HEK293 (cell line): ENCODE results near the gene RIC8B.

ENCODE experiments used
- CTCF ChIA-PET: fragments of 350-600 bp; formaldehyde crosslinking; extraction: SDS; loops from one replicate; lab custom pipeline; 2021; ENCODE audit warnings: antibody characterized with exemption; lab: Yijun Ruan, JAX
- POLR2A ChIA-PET: fragments of 300-600 bp; formaldehyde crosslinking; extraction: SDS; loops from one replicate; lab custom pipeline; 2020; ENCODE audit warnings: antibody characterized with exemption, inconsistent platforms; lab: Yijun Ruan, JAX
- H3K27ac ChIP-seq: fragments of 200-500 bp; sonication (Bioruptor generic); 2 replicates; pipeline ENCODE4 v1.5.1; 2014; ENCODE audit warnings: low read depth, low read length, control low read depth, inconsistent platforms; ENCODE audit errors: extremely low read depth
- H3K36me3 ChIP-seq, 2 experiments: fragments of 200-500 bp in 1 of 2; sonication (Bioruptor generic) in 1 of 2; 1 replicate in 1 of 2; 2 replicates in 1 of 2; pipeline ENCODE4 v1.5.1; 2014 to 2017; ENCODE audit warnings: inconsistent platforms in 2 of 2, low read length in 2 of 2; ENCODE audit not compliant: control insufficient read depth in 2 of 2, insufficient read depth in 1 of 2
- H3K4me1 ChIP-seq: fragments of 200-500 bp; sonication (Bioruptor generic); 2 replicates; pipeline ENCODE4 v1.5.1; 2014; ENCODE audit warnings: mild to moderate bottlenecking, low read length, inconsistent platforms; ENCODE audit not compliant: control insufficient read depth, insufficient read depth
- H3K4me3 ChIP-seq: 2 replicates; pipeline ENCODE4 v1.5.1; 2011; ENCODE audit warnings: low read depth, mild to moderate bottlenecking, control low read depth, low read length, moderate library complexity
- H3K9me3 ChIP-seq: fragments of 200-500 bp; sonication (Bioruptor generic); 2 replicates; pipeline ENCODE4 v1.5.1; 2014; ENCODE audit warnings: low read depth, low read length, inconsistent platforms; ENCODE audit not compliant: control insufficient read depth, insufficient read depth
- GLIS1 ChIP-seq: fragments of 450-650 bp; formaldehyde crosslinking; IDR thresholded peaks from 2 replicates; pipeline ENCODE4 v1.5.1; 2016; ENCODE audit warnings: missing biosample characterization, missing genetic modification characterization
- ZBTB8A ChIP-seq: fragments of 450-650 bp; formaldehyde crosslinking; IDR thresholded peaks from 2 replicates; pipeline ENCODE4 v1.5.1; 2016; ENCODE audit warnings: missing biosample characterization, missing genetic modification characterization
- ZNF202 ChIP-seq: fragments of 450-650 bp; formaldehyde crosslinking; IDR thresholded peaks from 2 replicates; pipeline ENCODE4 v1.5.1; 2016; ENCODE audit warnings: missing biosample characterization, missing genetic modification characterization, borderline replicate concordance
- ZNF223 ChIP-seq: fragments of 450-650 bp; formaldehyde crosslinking; IDR thresholded peaks from 2 replicates; pipeline ENCODE4 v1.5.1; 2016; ENCODE audit warnings: missing biosample characterization, missing genetic modification characterization
- ZNF23 ChIP-seq: fragments of 450-650 bp; formaldehyde crosslinking; IDR thresholded peaks from 2 replicates; pipeline ENCODE4 v1.5.1; 2016; ENCODE audit warnings: missing biosample characterization, missing genetic modification characterization, borderline replicate concordance
- ZNF426 ChIP-seq: fragments of 450-650 bp; formaldehyde crosslinking; IDR thresholded peaks from 2 replicates; pipeline ENCODE4 v1.5.1; 2017; ENCODE audit warnings: missing biosample characterization, missing genetic modification characterization, mild to moderate bottlenecking, inconsistent platforms, moderate library complexity
- ZNF549 ChIP-seq: fragments of 450-650 bp; IDR thresholded peaks from 2 replicates; pipeline ENCODE4 v1.5.1; 2018; ENCODE audit warnings: missing biosample characterization, missing genetic modification characterization, mild to moderate bottlenecking, inconsistent platforms, moderate library complexity
- ZNF558 ChIP-seq: fragments of 450-650 bp; formaldehyde crosslinking; IDR thresholded peaks from 2 replicates; pipeline ENCODE4 v1.5.1; 2016; ENCODE audit warnings: missing biosample characterization, missing genetic modification characterization
- ZNF677 ChIP-seq: fragments of 450-650 bp; IDR thresholded peaks from 2 replicates; pipeline ENCODE4 v1.5.0; 2018; ENCODE audit warnings: missing biosample characterization, mild to moderate bottlenecking, missing genetic modification characterization, moderate library complexity
- ZNF830 ChIP-seq: fragments of 450-650 bp; IDR thresholded peaks from 2 replicates; pipeline ENCODE4 v1.5.0; 2018; ENCODE audit warnings: missing biosample characterization, missing genetic modification characterization, low read depth, mild to moderate bottlenecking, moderate library complexity
- ZSCAN23 ChIP-seq: fragments of 450-650 bp; formaldehyde crosslinking; IDR thresholded peaks from 2 replicates; pipeline ENCODE4 v1.5.1; 2016; ENCODE audit warnings: missing biosample characterization, missing genetic modification characterization
- ZXDB ChIP-seq: fragments of 450-650 bp; formaldehyde crosslinking; IDR thresholded peaks from 2 replicates; pipeline ENCODE4 v1.5.1; 2016; ENCODE audit warnings: missing biosample characterization, missing genetic modification characterization
- TF ChIP-seq, protein P1 (sequence below): fragments of 450-650 bp; formaldehyde crosslinking; IDR thresholded peaks from 2 replicates; pipeline ENCODE4 v1.5.1; 2016; ENCODE audit warnings: missing biosample characterization, missing genetic modification characterization
- TF ChIP-seq, protein P2 (sequence below): fragments of 450-650 bp; formaldehyde crosslinking; IDR thresholded peaks from 2 replicates; pipeline ENCODE4 v1.5.1; 2016; ENCODE audit warnings: missing biosample characterization, missing genetic modification characterization
- TF ChIP-seq, protein P3 (sequence below): fragments of 450-650 bp; formaldehyde crosslinking; conservative IDR thresholded peaks from 2 replicates; pipeline ENCODE4 v1.5.1; 2016; ENCODE audit warnings: low read depth, missing biosample characterization, missing genetic modification characterization
- TF ChIP-seq, protein P4 (sequence below): fragments of 450-650 bp; formaldehyde crosslinking; IDR thresholded peaks from 2 replicates; pipeline ENCODE4 v1.5.1; 2016; ENCODE audit warnings: missing biosample characterization, missing genetic modification characterization
- TF ChIP-seq, protein P5 (sequence below): fragments of 450-650 bp; formaldehyde crosslinking; IDR thresholded peaks from 2 replicates; pipeline ENCODE4 v1.5.1; 2017; ENCODE audit warnings: missing biosample characterization, missing genetic modification characterization

RIC8B gene

DNA sequence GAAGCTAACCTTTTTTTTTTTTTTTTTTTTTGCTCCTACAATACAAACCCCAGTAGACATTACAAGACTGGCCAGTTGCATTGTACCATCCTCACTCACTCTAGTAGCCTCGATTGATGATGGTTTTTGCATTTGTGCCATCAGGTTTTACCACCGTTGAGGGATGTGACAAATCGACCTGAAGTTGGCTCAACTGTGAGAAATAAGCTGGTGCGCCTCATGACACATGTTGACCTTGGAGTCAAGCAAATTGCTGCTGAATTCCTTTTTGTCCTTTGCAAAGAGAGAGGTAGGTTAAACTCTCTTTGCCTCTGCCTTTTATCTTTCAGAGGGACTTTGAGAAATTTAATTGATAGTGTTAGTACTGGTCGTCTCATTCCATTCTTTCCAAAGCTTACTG is 76.8 kb downstream of the RIC8B start:
- CTCF ChIA-PET = interaction anchor here (0.6 to 1.9 kb wide), 3 partner anchors 10 to 495 kb away, joined by 3 to 8 read pairs (median 4); no protein-coding TSS in a partner anchor
- Histone ChIP-seq H3K36me3 (peaks cover 7 to 45% of the 10 kb centered on the region in 2 experiments; a peak in 2 of 3 replicates), H3K4me3 (no peak overlapping the region), H3K4me1 (no peaks in the 10 kb centered on the region), H3K9me3 (no peaks in the 10 kb centered on the region), H3K27ac (no peak overlapping the region)
- POLR2A ChIA-PET = no interaction called here
- TF ChIP-seq ZBTB8A (tag by site-specific recombination) (no peak), ZNF202 (tag by site-specific recombination) (no peak), ZXDB (tag by site-specific recombination) (no peak)

DNA sequence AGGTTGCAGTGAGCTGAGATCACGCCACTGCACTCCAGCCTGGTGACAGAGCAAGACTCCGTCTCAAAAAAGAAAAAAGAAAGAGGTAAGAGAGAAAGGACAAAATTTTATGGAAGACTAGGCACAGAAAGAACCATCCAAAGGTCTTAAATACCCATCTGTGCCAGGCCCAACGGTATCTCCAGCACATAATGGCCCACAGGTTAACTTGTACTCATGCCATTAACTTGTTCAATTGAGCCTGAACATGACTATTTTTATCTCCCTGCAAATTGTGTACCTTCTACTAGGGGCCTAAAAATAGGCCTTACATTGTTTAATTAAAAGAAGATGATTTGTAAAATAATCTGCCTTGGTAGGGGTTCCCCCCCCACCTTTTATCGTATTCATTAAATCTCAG is 80.2 kb downstream of the RIC8B start:
- CTCF ChIA-PET = no interaction called here
- peaks cover 7 to 33% of the 10 kb centered on the region in 2 experiments; a peak in 2 of 3 replicates for H3K36me3 ChIP-seq

DNA sequence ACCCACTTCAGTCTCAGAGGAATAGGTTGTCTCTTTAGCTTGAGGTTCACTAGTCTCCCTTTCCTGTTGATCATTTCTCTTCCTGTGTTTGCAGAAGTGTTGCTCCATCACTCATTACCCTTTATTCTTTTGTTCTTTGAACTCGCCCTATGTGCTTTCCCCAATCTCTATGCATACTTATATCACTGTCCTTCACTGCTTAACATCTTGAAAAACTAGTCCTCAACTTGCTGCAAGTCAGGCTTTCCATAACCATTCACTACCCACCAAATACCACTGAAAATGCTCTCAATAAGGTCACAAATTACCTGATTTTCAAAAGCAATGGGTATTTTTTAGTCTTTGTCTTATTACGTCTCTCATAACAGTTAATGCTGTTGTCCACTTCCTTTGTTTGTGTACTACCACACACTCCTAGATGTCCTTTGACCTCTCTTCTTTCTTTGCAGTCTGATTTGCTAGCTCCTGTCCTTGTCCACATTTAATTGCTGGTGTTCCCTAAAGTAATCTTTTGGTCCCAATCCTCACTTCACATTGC is 80.8 kb downstream of the RIC8B start:
- POLR2A ChIA-PET = no interaction called here
- TF ChIP-seq ZNF830 = no peak
- TF ChIP-seq ZNF426 (tag by site-specific recombination) = no peak
- TF ChIP-seq ZNF23 = no peak
- TF ChIP-seq ZNF558 (tag by site-specific recombination) = no peak
- TF ChIP-seq ZNF223 = no peak
- TF ChIP-seq, protein P1, sequence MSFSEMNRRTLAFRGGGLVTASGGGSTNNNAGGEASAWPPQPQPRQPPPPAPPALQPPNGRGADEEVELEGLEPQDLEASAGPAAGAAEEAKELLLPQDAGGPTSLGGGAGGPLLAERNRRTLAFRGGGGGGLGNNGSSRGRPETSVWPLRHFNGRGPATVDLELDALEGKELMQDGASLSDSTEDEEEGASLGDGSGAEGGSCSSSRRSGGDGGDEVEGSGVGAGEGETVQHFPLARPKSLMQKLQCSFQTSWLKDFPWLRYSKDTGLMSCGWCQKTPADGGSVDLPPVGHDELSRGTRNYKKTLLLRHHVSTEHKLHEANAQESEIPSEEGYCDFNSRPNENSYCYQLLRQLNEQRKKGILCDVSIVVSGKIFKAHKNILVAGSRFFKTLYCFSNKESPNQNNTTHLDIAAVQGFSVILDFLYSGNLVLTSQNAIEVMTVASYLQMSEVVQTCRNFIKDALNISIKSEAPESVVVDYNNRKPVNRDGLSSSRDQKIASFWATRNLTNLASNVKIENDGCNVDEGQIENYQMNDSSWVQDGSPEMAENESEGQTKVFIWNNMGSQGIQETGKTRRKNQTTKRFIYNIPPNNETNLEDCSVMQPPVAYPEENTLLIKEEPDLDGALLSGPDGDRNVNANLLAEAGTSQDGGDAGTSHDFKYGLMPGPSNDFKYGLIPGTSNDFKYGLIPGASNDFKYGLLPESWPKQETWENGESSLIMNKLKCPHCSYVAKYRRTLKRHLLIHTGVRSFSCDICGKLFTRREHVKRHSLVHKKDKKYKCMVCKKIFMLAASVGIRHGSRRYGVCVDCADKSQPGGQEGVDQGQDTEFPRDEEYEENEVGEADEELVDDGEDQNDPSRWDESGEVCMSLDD (tag by site-specific recombination) = no peak
- TF ChIP-seq, protein P2, sequence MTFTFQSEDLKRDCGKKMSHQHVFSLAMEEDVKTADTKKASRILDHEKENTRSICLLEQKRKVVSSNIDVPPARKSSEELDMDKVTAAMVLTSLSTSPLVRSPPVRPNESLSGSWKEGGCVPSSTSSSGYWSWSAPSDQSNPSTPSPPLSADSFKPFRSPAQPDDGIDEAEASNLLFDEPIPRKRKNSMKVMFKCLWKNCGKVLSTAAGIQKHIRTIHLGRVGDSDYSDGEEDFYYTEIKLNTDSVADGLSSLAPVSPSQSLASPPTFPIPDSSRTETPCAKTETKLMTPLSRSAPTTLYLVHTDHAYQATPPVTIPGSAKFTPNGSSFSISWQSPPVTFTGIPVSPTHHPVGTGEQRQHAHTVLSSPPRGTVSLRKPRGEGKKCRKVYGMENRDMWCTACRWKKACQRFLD = no peak
- no peak for TF ChIP-seq ZNF677 (tag by site-specific recombination)
- TF ChIP-seq ZNF549 (tag by site-specific recombination) = no peak
- TF ChIP-seq, protein P3, sequence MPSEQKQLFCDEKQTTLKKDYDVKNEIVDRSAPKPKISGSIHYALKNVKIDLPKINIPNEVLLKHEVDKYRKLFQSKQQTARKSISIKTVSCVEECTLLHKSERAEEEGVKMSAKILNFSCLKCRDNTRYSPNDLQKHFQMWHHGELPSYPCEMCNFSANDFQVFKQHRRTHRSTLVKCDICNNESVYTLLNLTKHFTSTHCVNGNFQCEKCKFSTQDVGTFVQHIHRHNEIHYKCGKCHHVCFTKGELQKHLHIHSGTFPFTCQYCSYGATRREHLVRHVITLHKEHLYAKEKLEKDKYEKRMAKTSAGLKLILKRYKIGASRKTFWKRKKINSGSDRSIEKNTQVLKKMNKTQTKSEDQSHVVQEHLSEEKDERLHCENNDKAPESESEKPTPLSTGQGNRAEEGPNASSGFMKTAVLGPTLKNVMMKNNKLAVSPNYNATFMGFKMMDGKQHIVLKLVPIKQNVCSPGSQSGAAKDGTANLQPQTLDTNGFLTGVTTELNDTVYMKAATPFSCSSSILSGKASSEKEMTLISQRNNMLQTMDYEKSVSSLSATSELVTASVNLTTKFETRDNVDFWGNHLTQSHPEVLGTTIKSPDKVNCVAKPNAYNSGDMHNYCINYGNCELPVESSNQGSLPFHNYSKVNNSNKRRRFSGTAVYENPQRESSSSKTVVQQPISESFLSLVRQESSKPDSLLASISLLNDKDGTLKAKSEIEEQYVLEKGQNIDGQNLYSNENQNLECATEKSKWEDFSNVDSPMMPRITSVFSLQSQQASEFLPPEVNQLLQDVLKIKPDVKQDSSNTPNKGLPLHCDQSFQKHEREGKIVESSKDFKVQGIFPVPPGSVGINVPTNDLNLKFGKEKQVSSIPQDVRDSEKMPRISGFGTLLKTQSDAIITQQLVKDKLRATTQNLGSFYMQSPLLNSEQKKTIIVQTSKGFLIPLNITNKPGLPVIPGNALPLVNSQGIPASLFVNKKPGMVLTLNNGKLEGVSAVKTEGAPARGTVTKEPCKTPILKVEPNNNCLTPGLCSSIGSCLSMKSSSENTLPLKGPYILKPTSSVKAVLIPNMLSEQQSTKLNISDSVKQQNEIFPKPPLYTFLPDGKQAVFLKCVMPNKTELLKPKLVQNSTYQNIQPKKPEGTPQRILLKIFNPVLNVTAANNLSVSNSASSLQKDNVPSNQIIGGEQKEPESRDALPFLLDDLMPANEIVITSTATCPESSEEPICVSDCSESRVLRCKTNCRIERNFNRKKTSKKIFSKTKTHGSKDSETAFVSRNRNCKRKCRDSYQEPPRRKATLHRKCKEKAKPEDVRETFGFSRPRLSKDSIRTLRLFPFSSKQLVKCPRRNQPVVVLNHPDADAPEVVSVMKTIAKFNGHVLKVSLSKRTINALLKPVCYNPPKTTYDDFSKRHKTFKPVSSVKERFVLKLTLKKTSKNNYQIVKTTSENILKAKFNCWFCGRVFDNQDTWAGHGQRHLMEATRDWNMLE (tag by site-specific recombination) = no peak
- TF ChIP-seq, protein P4, sequence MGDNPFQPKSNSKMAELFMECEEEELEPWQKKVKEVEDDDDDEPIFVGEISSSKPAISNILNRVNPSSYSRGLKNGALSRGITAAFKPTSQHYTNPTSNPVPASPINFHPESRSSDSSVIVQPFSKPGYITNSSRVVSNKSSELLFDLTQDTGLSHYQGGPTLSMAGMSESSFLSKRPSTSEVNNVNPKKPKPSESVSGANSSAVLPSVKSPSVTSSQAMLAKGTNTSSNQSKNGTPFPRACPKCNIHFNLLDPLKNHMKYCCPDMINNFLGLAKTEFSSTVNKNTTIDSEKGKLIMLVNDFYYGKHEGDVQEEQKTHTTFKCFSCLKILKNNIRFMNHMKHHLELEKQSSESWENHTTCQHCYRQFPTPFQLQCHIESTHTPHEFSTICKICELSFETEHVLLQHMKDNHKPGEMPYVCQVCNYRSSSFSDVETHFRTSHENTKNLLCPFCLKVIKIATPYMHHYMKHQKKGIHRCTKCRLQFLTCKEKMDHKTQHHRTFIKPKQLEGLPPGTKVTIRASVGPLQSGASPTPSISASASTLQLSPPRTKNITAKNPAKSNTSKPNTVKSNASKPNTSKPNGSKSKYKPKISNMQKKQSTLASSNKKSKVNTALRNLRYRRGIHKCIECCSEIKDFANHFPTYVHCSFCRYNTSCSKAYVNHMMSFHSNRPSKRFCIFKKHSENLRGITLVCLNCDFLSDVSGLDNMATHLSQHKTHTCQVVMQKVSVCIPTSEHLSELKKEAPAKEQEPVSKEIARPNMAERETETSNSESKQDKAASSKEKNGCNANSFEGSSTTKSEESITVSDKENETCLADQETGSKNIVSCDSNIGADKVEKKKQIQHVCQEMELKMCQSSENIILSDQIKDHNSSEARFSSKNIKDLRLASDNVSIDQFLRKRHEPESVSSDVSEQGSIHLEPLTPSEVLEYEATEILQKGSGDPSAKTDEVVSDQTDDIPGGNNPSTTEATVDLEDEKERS (tag by site-specific recombination) = no peak
- no peak for TF ChIP-seq ZSCAN23 (tag by site-specific recombination)
- TF ChIP-seq, all 188 proteins: peak for 0
- Histone ChIP-seq H3K4me1 (no peaks in the 10 kb centered on the region), H3K9me3 (no peaks in the 10 kb centered on the region), H3K36me3 (peaks cover 7 to 39% of the 10 kb centered on the region in 2 experiments; a peak in 2 of 3 replicates), H3K4me3 (no peak overlapping the region), H3K27ac (no peak overlapping the region)
- CTCF ChIA-PET = interaction anchor here (0.5 to 1.4 kb wide), 2 partner anchors 13 to 238 kb away, joined by 3 to 4 read pairs; no protein-coding TSS in a partner anchor

More for the DNA sequence above, 80.2 kb downstream of the RIC8B start:
- Histone ChIP-seq H3K27ac (no peak overlapping the region), H3K4me3 (no peak overlapping the region), H3K9me3 (no peaks in the 10 kb centered on the region), H3K4me1 (no peaks in the 10 kb centered on the region)
- POLR2A ChIA-PET = no interaction called here
- TF ChIP-seq, protein P5, sequence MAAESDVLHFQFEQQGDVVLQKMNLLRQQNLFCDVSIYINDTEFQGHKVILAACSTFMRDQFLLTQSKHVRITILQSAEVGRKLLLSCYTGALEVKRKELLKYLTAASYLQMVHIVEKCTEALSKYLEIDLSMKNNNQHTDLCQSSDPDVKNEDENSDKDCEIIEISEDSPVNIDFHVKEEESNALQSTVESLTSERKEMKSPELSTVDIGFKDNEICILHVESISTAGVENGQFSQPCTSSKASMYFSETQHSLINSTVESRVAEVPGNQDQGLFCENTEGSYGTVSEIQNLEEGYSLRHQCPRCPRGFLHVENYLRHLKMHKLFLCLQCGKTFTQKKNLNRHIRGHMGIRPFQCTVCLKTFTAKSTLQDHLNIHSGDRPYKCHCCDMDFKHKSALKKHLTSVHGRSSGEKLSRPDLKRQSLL (tag by site-specific recombination) = no peak
- peak; percentile 17; the same call in 1 of the 2 replicates for TF ChIP-seq GLIS1
